MM.1S (cell line): ENCODE measurements around the gene ATPAF2.

Experiments
- CTCF ChIP-seq: fragments of 300-600 bp; sonication (generic); IDR thresholded peaks from 2 replicates; pipeline ENCODE4 v1.5.1; 2016; ENCODE audit warnings: antibody characterized with exemption, low read length, mixed read lengths
- EZH2 ChIP-seq: fragments of 300-600 bp; sonication (generic); optimal IDR thresholded peaks from 2 replicates; pipeline ENCODE3; 2017; ENCODE audit warnings: low read depth, mild to moderate bottlenecking, antibody characterized with exemption, low read length, mixed read lengths
- EZH2phosphoT487 ChIP-seq: fragments of 300-600 bp; sonication (generic); IDR thresholded peaks from 2 replicates; pipeline ENCODE4 v1.6.1; 2018; ENCODE audit warnings: antibody characterized with exemption, low read length

- TF ChIP-seq CTCF (no peak), EZH2phosphoT487 (no peak), EZH2 (no peak)
Measured at GRCh38 chr17:18004345-18004744, 34.6 kb downstream of the ATPAF2 start.
